HG02840 (cell line): Measurements from ENCODE around the gene RPL9.
"Not testable (repeated sequence)": the region's sequence is repeated elsewhere in the genome, so short reads cannot be mapped to it uniquely, and the experiment has no call there.

Experiments
- ATAC-seq: cut with Tn5 transposase; IDR thresholded peaks from one replicate; pipeline ENCODE4 v1.9.1; 2021; ENCODE audit warnings: mild to moderate bottlenecking, moderate library complexity, moderate number of reproducible peaks; ENCODE audit not compliant: unreplicated experiment, low FRiP score

Gene RPL9

DNA sequence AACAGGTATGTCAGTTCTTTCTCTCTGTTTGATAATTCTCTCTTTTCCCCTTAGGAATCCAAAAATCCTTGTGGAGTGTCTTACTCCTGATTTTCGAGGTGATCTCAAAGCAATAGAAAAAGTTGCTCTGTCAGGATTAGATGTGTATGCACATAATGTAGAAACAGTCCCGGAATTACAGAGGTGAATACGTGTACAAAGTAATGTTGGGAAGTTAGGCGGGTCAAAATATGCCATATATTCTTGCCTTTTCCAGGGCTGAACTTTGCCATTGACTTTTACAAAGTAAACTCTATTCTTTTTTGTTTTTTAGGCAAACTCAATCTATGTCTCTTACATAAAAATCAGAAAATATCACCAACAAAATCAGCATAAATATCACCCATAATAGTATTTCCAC is 8.7 kb upstream of the RPL9 start:
- ATAC-seq: no peak

DNA sequence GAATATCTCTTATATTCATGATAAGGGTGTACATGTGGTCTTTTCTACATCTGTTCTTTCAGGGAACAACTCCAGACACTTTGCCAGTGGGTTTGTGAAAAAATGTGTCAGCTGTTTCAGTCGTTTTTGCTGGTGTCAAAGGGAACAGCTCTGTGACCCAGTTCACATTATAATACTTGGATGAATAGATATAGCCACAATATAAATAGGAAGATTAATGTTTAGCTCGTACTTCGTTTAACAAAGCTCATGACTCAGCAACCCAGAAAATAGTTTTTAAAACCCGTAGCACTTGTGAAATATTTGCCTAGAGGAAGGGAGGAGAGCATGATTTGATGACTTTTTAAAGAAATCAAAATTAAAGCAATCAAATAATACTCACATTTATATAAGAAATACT is 8.0 kb upstream of the RPL9 start:
- ATAC-seq: no peak

DNA sequence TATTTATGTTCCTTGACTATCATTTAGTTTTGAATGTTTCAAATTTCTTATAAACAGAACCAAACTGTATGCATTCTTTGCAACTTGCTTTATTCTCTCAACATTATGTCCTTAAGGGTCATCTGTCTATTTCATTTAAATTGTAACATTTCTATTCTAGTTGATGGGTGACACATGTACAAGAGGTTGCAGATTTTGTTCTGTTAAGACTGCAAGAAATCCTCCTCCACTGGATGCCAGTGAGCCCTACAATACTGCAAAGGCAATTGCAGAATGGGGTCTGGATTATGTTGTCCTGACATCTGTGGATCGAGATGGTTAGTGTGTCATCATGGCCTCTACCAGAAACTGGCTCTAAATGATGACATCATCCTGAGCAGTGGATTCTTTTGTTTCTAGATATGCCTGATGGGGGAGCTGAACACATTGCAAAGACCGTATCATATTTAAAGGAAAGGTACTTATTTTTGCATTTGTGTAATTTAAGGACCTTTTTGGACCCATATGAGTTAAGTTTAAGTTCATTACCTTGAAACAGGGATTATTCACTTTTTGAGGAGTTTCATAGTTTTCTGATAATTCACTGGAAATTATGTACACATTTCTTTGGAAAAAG is 6.3 kb upstream of the RPL9 start:
- no peak for ATAC-seq

DNA sequence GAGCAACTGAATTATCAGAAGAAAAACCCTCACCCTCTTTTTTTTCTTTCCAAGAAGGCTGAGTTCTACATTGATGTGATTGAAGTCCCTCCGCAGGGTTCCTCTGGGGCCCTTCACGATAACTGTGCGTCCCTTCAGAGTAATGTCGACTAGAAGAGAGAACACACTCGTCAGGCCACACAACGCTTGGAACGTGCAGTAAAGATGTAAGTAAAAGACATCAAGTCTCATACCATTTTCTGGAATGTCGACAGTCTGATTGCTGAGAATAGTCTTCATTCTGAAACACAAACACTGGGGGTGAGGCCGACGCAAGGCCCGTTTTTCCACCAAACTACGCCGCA is 589 bp downstream of the RPL9 start:
- ATAC-seq: not testable (repeated sequence)

DNA sequence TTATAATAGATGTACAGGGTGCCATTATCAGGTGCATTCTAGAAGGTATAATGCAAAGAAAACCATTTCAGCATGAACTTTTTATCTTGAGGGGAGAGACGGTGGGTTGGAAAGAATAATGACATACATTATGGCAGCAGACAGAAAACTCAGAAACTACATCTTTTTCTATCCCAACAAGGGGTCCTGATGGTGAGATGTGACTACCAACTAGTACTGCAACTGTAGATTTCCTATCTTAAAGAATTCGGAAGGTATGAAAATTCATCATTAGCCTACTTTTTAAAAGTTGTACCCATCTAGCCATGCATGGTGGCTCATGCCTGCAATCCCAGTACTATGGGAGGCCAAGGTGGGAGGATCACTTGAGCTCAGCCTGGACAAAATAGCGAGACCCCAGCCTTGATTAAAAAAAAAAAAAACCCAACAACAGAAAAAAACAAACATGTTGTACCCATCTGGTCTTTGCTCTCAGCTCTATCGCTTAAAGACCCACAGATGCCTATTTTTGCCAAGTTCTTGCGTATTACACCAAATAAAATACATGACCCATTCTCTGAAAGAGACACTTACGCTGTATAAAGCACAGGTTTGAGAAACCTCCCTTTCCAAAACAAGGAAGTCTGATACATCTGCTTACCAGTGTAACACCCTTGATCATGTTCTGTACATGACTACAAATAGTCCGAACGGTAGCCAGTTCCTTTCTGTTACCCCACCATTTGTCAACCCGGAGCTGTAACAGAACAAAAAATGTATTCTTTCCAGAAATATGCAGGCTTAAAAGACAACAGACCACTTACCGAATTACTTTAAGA is 1.6 kb downstream of the RPL9 start:
- ATAC-seq: no peak

DNA sequence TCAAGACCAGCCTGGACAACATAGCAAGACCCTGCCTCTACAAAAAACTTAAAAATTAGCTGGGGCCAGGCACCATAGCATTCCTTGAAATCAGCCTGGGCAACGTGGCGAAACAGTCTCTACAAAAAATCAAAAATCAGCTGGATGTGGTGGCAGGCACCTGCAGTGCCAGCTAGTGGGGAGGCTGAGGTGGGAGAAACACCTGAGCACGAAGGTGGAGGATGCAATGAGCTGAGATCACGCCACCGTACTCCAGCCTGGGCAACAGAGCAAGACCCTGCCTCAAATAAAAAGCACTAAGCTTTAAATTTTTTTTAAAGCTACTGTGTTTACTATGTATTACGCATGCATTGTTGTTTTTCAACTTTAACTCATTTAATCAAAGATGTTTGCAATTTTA is 3.2 kb downstream of the RPL9 start:
- ATAC-seq: no peak

DNA sequence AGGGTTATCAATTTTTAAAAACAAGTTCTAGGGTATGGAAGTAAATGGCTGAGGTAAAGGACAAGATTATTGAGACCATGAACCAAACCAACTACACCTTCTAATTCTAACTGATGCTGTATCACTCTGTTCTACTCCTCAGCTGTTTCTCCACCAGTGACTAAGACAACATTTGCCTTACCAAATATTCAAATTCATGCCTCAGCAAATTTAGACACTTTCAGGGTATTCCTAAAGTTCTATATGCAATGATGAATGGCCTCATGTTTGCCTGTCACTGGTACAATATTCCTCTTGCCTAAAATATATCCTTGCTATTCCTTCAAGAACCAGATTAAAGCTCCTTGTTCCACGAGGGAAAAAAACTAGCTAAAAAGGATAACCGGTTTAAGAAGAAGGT is 5.0 kb downstream of the RPL9 start:
- ATAC-seq: no peak

DNA sequence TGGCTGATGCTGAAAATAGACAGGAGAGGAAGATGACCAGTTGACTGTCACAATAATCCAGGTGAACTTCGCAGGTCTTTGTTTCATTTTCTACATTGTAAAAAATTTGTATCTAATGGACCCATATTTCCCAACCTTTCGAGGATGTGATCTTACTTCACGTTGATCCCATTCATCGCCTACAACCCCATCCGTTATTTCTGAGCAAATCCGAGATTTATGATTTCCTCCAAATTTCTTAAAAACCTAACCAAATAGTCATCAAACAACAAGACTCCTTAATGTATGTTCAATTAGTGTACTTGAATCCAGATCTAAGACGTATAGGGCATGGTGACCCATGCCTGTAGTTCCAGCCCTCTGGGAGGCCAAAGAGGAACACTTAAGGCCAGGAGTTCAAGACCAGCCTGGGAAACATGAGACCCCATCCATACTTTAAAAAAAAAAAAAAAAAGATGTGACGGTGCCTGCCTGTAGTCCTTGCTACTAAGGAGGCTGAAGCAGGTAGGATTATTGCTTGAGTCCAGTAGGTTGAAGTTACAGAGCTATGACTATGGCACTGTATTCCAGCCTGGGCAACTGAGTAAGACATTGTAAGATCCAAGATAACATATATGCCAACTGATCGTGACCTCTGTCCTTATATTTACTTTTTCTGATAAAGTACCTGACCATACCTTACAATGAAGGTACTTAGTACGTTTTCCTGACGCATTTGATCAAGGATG is 5.7 kb downstream of the RPL9 start:
- ATAC-seq: no peak

DNA sequence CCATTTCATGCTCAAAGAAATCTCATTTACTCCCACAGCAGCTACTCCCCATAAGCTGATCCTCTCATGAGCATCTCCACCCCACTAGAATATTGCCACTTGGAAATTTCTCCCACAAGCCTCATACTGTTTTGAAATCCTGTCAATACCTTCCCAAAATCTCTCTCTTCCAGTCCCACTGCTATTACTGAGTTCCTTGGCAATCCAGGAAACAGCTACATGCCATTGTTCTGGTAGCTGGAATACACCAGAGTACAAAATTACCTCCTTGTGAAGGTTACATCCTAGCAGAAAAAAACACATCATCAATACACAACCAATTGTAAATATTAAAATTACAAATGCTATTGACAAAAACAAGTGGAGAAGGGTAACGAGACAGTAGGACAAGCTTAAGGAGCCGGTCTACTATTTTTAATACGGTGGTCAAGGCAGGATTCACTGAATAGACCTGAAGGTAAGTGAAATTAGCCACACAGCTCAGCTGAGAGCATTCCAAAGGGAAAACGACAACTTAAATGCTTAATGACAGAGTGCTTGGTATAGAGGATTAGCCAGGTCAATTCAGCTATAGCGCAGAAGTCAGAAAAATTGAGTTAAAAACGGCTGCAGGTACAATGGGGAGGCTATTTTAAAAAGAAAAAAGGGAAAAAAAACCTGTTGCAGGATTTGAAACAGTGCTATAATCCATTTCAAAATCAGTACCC is 6.4 kb downstream of the RPL9 start:
- no peak for ATAC-seq

DNA sequence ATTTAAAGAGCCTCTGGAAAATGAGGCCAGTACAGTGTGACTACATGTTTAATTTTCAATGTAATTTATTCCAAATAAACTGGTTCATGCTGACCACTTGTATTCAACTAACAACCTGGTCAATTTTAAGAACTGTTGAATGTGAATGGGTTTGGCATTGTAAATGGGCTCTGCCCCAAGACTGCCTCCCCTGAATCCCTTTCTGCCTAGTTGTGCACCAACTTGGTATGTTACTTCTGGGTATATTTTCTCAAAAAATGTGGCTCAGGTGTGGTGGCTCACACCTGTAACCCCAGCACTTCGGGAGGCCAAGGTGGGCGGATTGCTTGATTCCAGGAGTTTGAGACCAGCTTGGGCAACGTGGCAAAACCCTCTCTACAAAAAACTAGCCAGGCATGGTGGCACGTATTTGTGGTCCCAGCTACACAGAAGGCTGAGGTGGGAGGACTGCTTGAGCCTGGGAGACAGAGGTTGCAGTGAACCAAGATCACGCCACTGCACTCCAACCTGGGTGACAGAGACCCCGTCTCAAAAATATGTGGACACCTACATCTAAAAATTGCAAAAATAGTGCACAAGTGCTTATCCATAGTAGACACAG is 7.2 kb downstream of the RPL9 start:
- no peak for ATAC-seq

DNA sequence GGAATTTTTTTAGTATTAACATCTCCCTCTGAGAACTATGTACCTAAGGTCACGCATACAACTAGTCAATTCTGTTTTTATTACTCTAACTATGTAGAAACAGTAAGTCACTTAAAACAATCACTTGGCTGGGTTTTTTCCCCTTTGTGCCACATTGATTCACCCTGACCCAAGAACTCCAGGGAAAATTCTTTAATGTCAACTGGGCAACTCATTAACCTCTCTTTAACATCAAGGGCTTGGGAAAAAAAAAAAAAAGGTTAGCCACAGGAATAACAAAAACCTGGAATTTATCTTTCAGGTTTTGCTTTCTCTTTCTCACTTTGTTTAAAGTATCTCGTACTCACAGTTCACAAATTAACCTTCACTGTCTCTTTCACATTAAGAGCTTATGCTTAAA is 8.1 kb downstream of the RPL9 start:
- no peak for ATAC-seq

DNA sequence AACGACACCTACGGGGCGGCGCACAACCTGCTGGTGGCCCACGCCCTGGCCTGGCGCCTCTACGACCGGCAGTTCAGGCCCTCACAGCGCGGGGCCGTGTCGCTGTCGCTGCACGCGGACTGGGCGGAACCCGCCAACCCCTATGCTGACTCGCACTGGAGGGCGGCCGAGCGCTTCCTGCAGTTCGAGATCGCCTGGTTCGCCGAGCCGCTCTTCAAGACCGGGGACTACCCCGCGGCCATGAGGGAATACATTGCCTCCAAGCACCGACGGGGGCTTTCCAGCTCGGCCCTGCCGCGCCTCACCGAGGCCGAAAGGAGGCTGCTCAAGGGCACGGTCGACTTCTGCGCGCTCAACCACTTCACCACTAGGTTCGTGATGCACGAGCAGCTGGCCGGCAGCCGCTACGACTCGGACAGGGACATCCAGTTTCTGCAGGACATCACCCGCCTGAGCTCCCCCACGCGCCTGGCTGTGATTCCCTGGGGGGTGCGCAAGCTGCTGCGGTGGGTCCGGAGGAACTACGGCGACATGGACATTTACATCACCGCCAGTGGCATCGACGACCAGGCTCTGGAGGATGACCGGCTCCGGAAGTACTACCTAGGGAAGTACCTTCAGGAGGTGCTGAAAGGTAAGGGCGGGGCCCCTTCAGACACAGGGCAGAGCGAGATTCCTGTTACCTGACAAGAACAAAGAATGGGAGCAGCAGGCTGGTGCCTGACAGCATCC is 11.7 kb downstream of the RPL9 start:
- peak; percentile 67 for ATAC-seq

DNA sequence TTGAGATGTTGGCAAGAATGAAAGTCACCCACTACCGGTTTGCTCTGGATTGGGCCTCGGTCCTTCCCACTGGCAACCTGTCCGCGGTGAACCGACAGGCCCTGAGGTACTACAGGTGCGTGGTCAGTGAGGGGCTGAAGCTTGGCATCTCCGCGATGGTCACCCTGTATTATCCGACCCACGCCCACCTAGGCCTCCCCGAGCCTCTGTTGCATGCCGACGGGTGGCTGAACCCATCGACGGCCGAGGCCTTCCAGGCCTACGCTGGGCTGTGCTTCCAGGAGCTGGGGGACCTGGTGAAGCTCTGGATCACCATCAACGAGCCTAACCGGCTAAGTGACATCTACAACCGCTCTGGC is 12.3 kb downstream of the RPL9 start:
- no peak for ATAC-seq

DNA sequence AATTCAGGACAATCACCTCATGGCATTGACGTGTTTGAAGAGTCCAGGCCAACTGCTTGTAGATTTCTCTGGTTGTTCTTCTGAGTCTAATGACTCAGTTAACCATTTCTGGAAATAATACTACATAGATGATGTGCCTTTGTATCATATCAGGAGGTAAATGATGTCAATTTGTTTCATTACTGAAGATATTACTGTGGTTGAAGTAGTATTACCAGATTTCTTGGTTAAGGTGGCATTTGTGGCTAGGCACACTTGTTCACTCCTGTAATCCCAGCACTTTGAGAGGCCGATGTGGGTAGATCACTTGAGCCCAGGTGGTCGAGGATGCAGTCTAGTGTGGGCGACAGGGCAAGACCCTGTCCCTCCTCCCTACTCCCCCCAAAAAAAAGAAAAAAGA is 15.7 kb downstream of the RPL9 start:
- ATAC-seq: no peak

DNA sequence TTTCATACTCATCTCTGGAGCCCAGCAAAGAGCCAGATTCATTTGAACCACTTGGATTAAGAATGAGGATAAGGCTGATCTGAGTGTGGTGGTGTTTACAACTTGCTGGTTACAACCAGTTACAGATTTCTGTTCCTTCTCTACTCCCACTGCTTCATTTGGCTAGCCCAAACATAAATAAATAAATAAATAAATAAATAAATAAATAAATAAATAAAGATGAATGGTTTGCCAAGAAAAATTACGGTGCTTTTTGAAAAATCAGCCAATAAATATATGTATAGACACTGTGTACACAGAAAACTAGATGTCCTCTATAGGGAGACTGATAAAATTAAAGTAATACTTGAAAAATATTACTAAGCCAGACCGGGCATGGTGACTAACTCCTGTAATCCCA is 17.1 kb downstream of the RPL9 start:
- ATAC-seq: no peak

DNA sequence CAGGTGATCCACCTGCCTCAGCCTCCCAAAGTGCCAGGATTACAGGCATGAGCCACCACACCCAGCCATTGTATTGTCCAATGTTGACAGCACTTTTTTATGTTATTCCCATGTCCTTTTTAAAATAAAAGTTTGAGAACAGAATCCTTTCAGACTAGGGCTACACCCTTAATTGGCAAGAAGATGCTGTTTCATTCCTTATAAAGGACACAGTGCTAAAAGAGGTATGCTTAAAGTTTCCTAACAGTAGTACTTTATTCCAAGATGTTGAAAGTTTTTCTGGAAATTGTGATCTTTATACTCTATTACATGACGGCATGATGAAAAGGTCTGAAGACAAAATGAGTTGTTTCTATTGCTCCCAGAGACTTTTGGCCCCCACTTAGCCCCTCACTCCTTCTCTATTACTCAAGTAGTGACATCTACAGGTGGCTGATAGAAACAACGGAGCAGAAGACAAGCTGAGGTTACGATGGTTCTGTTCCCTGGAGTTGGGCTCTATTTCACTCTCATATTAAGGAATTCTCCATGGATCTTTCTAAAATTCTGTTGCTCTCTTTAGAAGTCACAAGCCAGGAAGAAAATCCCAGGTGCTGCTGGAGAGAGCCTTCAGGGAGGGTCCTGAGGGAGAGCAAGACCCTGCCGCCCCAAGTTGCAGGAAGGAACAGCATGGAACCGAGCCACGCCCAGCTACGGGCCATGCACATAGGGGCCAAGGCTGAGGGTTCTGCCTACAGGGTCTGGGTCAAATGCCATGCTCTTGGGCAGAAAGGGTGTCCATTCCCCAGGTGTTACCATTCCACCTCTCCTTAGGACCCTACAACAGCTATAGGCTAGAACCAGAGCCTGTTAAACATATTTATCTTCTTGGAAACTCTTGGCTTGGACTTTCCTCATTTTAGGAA is 22.8 kb downstream of the RPL9 start:
- ATAC-seq: no peak

DNA sequence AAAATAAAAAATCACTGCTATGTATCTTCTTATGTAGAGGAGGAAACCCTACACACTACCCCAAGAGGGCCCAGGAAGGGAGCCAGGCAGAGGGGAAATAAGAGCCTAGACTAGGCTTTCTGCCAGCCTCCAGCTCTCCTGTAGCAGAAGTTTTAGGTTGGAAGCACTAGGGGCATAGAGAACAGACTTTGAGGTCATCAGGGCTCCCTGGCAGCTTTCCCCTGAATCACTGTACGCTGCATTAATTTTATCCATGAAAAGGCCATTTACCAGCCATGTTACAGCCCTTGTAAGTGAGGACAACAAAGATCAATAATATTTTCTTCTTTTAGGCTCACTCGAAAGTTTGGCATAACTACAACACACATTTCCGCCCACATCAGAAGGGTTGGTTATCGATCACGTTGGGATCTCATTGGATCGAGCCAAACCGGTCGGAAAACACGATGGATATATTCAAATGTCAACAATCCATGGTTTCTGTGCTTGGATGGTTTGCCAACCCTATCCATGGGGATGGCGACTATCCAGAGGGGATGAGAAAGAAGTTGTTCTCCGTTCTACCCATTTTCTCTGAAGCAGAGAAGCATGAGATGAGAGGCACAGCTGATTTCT is 24.7 kb downstream of the RPL9 start:
- no peak for ATAC-seq

DNA sequence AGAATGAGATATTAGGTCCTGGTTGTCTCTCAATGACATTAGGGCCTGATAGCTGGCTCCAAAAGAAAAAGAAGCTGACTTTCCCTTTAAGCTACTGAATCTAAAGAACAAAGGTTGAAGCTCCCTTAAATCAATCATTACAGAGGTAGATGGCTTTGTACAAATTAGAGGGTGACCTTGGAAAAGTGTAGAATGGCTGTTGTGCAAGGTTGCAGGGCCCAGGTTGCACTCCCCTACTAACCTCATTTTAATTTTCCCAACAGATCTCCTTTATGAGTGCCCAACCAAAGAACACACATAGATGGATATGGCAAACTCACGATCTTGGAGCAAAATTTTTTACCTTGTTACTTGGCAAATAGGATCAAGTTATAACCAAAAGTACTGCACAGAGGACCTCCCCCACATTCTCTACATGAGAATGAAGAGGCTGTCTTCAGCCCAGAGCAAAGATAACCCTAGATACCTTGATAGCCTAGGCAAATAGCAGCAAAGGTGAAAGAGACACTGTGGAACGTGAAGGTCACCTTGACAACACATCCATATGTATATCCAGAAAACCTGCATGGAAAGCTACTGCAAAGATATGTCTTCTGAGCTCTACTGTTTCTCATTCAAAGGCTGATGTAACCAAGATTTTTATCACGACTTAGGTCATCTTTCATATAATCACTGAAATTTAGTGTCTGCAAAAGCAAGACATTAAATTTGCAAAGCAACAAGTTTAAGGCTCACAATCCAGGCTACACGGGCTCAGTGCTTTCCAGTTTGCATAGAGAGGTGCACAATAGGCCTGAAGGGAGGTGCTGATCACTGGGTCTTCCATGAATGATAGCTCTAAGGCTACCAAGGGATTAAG is 29.0 kb downstream of the RPL9 start:
- no peak for ATAC-seq
